ENCODE measurements around the gene EFCAB10.
"Not testable (repeated sequence)": the region's sequence is repeated elsewhere in the genome, so short reads cannot be mapped to it uniquely, and the experiment has no call there.

The EFCAB10 gene

GRCh38 chr7:105581066-105581811, at the start of gene EFCAB10:
EFCAB10 (minus strand) TSS chr7:105581493; CDS start chr7:105581463, 30 bp downstream.
- no peak for DNase-seq

- no peak for DNase-seq
These were observed 44.7 kb upstream of the EFCAB10 start for GRCh38 chr7:105625986-105626385.

DNA sequence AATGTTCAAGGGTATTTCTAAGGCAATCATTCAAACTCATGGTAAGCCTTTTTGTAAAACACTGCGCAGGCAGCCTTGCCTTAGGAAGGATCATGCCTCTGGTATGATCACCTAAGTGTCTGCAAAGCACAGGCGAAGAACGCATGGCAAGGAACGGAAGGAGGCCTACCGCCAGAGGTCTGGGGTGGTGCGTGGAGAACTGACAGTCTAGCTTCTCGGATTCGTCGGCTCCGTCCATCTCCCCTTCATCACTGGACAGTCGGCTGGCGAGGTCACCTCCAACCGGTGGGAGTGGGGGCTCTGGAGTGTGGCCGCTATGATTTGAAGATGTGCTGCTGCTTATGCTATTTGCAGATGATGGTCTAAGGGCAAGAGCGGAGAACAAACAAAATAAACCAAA, 42.6 kb upstream of the EFCAB10 start:
- DNase-seq = no peak

DNA sequence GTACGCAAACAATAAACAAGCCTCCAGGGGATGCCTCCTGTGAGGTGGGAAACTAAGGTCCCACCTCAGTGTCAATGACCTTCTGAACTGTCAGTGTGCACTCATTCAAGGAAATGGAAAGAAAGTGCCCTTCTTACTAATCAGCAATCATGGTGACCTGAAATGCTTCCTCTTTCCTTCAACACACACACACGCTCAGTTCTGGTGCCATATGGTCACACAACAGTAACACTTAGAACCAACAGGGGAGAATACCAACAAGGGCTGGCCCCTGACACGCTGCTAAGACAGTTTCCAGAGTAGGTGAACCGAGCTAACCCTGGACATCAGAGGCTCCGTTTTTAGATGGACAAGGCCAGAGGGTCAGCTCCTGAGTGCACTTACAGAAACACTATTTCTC, 42.1 kb upstream of the EFCAB10 start:
- DNase-seq = no peak

- DNase-seq = no peak
These were observed 40.9 kb upstream of the EFCAB10 start for GRCh38 chr7:105622106-105622731.

GRCh38 chr7:105621617-105622016, 40.3 kb upstream of the EFCAB10 start:
- DNase-seq = no peak

- DNase-seq = no peak
These were observed 39.9 kb upstream of the EFCAB10 start for GRCh38 chr7:105621176-105621575.

DNA sequence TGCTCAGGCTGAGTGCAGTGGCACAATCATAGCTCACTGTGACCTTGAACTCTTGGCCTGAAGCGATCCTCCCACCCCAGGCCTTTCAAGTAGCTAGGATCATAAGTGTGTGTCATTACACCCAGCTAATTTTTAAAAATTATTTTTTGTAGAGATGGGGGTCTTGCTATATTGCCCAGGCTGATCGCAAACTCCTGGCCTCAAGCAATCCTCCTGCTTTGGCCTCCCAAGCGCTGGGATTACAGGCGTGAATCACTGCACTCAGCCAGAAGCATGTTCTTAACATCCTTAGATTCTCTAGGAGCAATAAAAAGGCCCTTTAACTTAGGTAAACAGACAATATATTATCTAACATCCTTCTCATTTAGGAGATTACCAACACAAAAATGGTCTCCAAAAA, 38.3 kb upstream of the EFCAB10 start:
- DNase-seq = no peak

GRCh38 chr7:105618016-105618296, 36.7 kb upstream of the EFCAB10 start:
- DNase-seq = no peak

GRCh38 chr7:105617280-105618015, 36.2 kb upstream of the EFCAB10 start:
- no peak for DNase-seq

- no peak for DNase-seq
These were observed 33.1 kb upstream of the EFCAB10 start for GRCh38 chr7:105614341-105614840.

GRCh38 chr7:105613611-105614330, 32.5 kb upstream of the EFCAB10 start:
- no peak for DNase-seq

DNA sequence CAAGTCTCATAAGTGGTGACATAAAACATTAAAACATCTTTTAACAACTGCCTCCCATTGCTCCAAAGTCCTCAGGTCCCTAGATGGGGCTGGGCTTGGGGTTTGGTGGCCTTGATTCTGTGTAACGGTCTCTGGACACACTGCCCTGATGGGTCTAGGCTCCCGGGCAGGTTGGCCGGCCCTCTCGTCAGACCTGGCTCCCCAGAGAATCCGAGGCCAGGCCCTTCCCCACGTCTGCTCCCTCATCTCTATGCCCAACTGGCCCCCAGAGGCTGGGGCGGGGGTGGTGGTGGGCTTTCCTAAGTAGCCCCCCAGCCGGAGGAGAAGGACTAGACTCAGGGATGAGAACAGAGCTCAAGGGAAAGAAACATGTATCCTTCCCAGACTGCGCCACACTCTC, 31.5 kb upstream of the EFCAB10 start:
- DNase-seq = no peak

DNA sequence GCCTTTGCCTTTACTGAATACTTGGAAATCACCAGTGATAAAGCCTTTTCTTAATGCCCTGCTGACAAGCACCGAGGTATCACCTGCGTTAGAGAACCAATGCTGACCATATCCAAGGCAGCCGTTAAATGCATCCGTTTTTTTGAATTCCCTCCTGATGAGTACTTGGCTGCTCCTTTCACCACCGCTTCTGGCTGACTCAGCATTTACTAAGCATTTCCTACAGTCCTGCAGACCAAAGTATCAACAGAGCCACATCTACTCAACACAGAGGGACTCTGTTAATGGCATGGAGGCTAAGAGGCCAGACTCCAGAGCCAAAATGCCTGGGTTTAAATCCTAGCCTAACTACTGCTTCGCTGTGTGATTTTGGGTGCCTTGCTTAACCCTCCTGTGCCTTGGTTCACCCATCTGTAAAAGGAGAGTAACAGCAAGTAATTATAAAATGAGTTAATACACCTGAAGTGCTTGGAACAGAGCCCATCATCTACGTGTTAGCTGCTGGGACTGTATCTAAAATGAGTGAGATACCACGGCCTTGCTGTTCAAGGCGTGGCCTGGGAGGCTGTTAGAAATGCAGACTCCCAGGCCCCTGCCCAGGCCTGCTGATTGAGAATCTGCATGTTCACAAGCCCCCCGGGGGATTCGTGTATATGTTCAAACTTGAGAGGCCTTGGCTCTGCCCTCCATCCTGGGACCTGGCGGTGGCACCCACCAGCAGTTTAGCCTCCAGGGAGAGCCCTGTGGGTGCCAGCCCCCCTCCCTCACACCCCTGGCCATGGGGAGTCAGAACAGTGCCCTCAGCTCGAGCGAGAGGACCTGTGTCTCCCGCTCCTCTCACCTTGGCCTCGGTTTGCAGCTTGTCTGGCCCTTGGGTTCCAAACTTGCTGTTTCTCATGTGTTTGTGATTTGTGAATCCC, 30.8 kb upstream of the EFCAB10 start:
- no peak for DNase-seq

GRCh38 chr7:105610165-105610930, 29.1 kb upstream of the EFCAB10 start:
- DNase-seq = no peak

- no peak for DNase-seq
These were observed 21.3 kb upstream of the EFCAB10 start for GRCh38 chr7:105602325-105603305.

GRCh38 chr7:105600720-105601550, 19.6 kb upstream of the EFCAB10 start:
- DNase-seq = no peak

DNA sequence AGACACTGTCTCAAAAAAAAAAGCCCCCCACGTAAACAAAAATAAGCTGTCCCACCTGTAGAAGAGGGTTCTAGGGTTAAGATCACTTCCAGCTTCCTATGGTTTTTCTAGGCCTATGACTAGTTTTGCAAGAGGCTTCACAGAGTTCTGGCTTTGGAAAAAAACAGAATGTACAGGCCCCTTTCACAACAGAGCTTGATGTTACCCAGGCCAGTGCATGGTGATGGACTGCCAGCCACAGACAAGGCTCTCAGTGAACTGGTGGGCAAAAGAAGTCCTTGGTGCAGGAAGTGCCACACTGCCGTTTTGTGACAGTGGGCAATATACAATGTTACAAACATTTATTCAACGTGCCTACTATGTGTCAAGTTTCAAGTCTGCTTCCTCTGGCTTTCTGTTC, 18.3 kb upstream of the EFCAB10 start:
- DNase-seq = no peak

DNA sequence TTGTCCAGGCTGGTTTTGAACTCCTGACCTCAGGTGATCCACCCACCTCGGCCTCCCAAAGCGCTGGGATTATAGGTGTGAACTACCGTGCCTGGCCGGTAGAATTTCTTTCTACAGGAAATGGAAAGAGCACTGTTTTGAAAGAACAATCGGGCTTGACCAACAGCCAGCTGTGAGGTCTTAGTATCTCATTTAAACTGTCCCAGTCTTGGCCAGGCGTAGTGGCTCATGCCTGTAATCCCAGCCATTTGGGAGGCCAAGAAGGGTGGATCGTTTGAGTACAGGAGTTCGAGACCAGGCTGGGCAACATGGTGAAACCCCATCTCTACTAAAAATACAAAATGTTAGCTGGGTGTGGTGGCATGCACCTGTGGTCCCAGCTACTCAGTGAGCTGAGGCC, 17.8 kb upstream of the EFCAB10 start:
- DNase-seq = not testable (repeated sequence)

Measured in NK-92 treated with Interleukin-12 subunit alpha and Interleukin-12 subunit beta, amount 100 ng/mL, for 24 hours (cell line).